Measurements from ENCODE around the gene C3orf20.

GRCh38 chr3:14795996-14796395, 121.1 kb downstream of the C3orf20 start:
- TF ChIP-seq, protein P1, sequence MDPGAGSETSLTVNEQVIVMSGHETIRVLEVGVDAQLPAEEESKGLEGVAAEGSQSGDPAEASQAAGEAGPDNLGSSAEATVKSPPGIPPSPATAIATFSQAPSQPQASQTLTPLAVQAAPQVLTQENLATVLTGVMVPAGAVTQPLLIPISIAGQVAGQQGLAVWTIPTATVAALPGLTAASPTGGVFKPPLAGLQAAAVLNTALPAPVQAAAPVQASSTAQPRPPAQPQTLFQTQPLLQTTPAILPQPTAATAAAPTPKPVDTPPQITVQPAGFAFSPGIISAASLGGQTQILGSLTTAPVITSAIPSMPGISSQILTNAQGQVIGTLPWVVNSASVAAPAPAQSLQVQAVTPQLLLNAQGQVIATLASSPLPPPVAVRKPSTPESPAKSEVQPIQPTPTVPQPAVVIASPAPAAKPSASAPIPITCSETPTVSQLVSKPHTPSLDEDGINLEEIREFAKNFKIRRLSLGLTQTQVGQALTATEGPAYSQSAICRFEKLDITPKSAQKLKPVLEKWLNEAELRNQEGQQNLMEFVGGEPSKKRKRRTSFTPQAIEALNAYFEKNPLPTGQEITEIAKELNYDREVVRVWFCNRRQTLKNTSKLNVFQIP (CRISPR knock-in tag; IDR thresholded peaks at IDR 0.05; ENCODE audit: borderline replicate concordance, low read depth), result no peak
- TF ChIP-seq ZNF8 (CRISPR knock-in tag; IDR thresholded peaks at IDR 0.05) (no peak), OSR1 (CRISPR knock-in tag; IDR thresholded peaks at IDR 0.05) (no peak), ISL1 (CRISPR knock-in tag; IDR thresholded peaks at IDR 0.05) (no peak), TOX (CRISPR knock-in tag; IDR thresholded peaks at IDR 0.05; ENCODE audit: borderline replicate concordance) (no peak), SNAI2 (CRISPR knock-in tag; IDR thresholded peaks at IDR 0.05) (no peak), ARNTL (CRISPR knock-in tag; IDR thresholded peaks at IDR 0.05; ENCODE audit: borderline replicate concordance, low read depth) (no peak), CSRNP3 (CRISPR knock-in tag; IDR thresholded peaks at IDR 0.05) (no peak), PATZ1 (CRISPR knock-in tag; IDR thresholded peaks at IDR 0.05; ENCODE audit: borderline replicate concordance) (no peak), ESRRG (CRISPR knock-in tag; IDR thresholded peaks at IDR 0.05) (no peak)
- TF ChIP-seq, protein P2, sequence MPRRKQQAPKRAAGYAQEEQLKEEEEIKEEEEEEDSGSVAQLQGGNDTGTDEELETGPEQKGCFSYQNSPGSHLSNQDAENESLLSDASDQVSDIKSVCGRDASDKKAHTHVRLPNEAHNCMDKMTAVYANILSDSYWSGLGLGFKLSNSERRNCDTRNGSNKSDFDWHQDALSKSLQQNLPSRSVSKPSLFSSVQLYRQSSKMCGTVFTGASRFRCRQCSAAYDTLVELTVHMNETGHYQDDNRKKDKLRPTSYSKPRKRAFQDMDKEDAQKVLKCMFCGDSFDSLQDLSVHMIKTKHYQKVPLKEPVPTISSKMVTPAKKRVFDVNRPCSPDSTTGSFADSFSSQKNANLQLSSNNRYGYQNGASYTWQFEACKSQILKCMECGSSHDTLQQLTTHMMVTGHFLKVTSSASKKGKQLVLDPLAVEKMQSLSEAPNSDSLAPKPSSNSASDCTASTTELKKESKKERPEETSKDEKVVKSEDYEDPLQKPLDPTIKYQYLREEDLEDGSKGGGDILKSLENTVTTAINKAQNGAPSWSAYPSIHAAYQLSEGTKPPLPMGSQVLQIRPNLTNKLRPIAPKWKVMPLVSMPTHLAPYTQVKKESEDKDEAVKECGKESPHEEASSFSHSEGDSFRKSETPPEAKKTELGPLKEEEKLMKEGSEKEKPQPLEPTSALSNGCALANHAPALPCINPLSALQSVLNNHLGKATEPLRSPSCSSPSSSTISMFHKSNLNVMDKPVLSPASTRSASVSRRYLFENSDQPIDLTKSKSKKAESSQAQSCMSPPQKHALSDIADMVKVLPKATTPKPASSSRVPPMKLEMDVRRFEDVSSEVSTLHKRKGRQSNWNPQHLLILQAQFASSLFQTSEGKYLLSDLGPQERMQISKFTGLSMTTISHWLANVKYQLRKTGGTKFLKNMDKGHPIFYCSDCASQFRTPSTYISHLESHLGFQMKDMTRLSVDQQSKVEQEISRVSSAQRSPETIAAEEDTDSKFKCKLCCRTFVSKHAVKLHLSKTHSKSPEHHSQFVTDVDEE (CRISPR knock-in tag; IDR thresholded peaks at IDR 0.05), result no peak
